HEK293 (cell line): ENCODE data around the gene JAM2.
A peak's percentile ranks its signal among the peaks of the same experiment; 100 is the strongest.

Experiments used
- AEBP2 ChIP-seq: fragments of 450-650 bp; formaldehyde crosslinking; IDR thresholded peaks from 2 replicates; pipeline ENCODE4 v1.5.1; 2016; ENCODE audit warnings: missing biosample characterization, missing genetic modification characterization, borderline replicate concordance
- ELK4 ChIP-seq: IDR thresholded peaks from 2 replicates; pipeline ENCODE4 v1.6.1; 2011; ENCODE audit warnings: mild to moderate bottlenecking, low read depth, low read length, borderline replicate concordance
- HOXC10 ChIP-seq: sonication (generic); formaldehyde crosslinking; IDR thresholded peaks from 2 replicates; pipeline ENCODE4 v1.8.1; 2023; ENCODE audit warnings: mild to moderate bottlenecking, missing genetic modification reagents
- KLF16 ChIP-seq: fragments of 450-650 bp; formaldehyde crosslinking; IDR thresholded peaks from 2 replicates; pipeline ENCODE4 v1.5.1; 2017; ENCODE audit warnings: missing biosample characterization, missing genetic modification characterization
- MEIS1 ChIP-seq: sonication (generic); formaldehyde crosslinking; IDR thresholded peaks from 2 replicates; pipeline ENCODE4 v1.8.1; 2022; ENCODE audit warnings: missing genetic modification reagents, mild to moderate bottlenecking, borderline replicate concordance
- OSR2 ChIP-seq: fragments of 450-650 bp; formaldehyde crosslinking; IDR thresholded peaks from 2 replicates; pipeline ENCODE4 v1.5.1; 2016; ENCODE audit warnings: missing biosample characterization, missing genetic modification characterization
- SP3 ChIP-seq: fragments of 450-650 bp; formaldehyde crosslinking; IDR thresholded peaks from 2 replicates; pipeline ENCODE4 v1.5.1; 2016; ENCODE audit warnings: missing biosample characterization, missing genetic modification characterization
- YY2 ChIP-seq: fragments of 450-650 bp; formaldehyde crosslinking; IDR thresholded peaks from 2 replicates; pipeline ENCODE4 v1.5.1; 2016; ENCODE audit warnings: missing biosample characterization, missing genetic modification characterization
- ZBTB17 ChIP-seq: fragments of 450-650 bp; formaldehyde crosslinking; IDR thresholded peaks from 2 replicates; pipeline ENCODE4 v1.5.1; 2016; ENCODE audit warnings: missing biosample characterization, missing genetic modification characterization
- ZFHX2 ChIP-seq: fragments of 450-650 bp; formaldehyde crosslinking; conservative IDR thresholded peaks from 2 replicates; pipeline ENCODE4 v1.5.1; 2016; ENCODE audit warnings: missing biosample characterization, missing genetic modification characterization
- ZFP69B ChIP-seq: fragments of 450-650 bp; formaldehyde crosslinking; IDR thresholded peaks from 2 replicates; pipeline ENCODE4 v1.5.1; 2016; ENCODE audit warnings: missing biosample characterization, missing genetic modification characterization
- ZNF292 ChIP-seq: fragments of 450-650 bp; formaldehyde crosslinking; IDR thresholded peaks from 2 replicates; pipeline ENCODE4 v1.5.1; 2016; ENCODE audit warnings: low read depth, missing biosample characterization, missing genetic modification characterization, borderline replicate concordance
- ZNF302 ChIP-seq: fragments of 450-650 bp; formaldehyde crosslinking; IDR thresholded peaks from 2 replicates; pipeline ENCODE4 v1.5.1; 2016; ENCODE audit warnings: missing biosample characterization, missing genetic modification characterization, low read depth
- ZNF324 ChIP-seq: fragments of 450-650 bp; formaldehyde crosslinking; IDR thresholded peaks from 2 replicates; pipeline ENCODE4 v1.5.1; 2016; ENCODE audit warnings: missing biosample characterization, missing genetic modification characterization
- ZNF350 ChIP-seq: fragments of 450-650 bp; formaldehyde crosslinking; IDR thresholded peaks from 2 replicates; pipeline ENCODE4 v1.5.0; 2017; ENCODE audit warnings: missing biosample characterization, mild to moderate bottlenecking, missing genetic modification characterization
- ZNF433 ChIP-seq: fragments of 450-650 bp; formaldehyde crosslinking; IDR thresholded peaks from 2 replicates; pipeline ENCODE4 v1.5.1; 2016; ENCODE audit warnings: missing biosample characterization, missing genetic modification characterization, low read depth
- ZNF510 ChIP-seq: fragments of 450-650 bp; formaldehyde crosslinking; IDR thresholded peaks from 2 replicates; pipeline ENCODE4 v1.5.1; 2018; ENCODE audit warnings: mild to moderate bottlenecking, missing genetic modification characterization, missing biosample characterization; ENCODE audit not compliant: insufficient replicate concordance
- ZNF521 ChIP-seq: fragments of 450-650 bp; formaldehyde crosslinking; IDR thresholded peaks from 2 replicates; pipeline ENCODE4 v1.5.1; 2017; ENCODE audit warnings: missing biosample characterization, mild to moderate bottlenecking, missing genetic modification characterization
- ZNF549 ChIP-seq: fragments of 450-650 bp; IDR thresholded peaks from 2 replicates; pipeline ENCODE4 v1.5.1; 2018; ENCODE audit warnings: missing biosample characterization, missing genetic modification characterization, mild to moderate bottlenecking, inconsistent platforms, moderate library complexity
- ZNF621 ChIP-seq: fragments of 450-650 bp; formaldehyde crosslinking; IDR thresholded peaks from 2 replicates; pipeline ENCODE4 v1.5.1; 2017; ENCODE audit warnings: missing biosample characterization, missing genetic modification characterization
- ZNF624 ChIP-seq: fragments of 450-650 bp; formaldehyde crosslinking; IDR thresholded peaks from 2 replicates; pipeline ENCODE4 v1.5.1; 2017; ENCODE audit warnings: missing biosample characterization, missing genetic modification characterization
- ZNF645 ChIP-seq: fragments of 450-650 bp; formaldehyde crosslinking; IDR thresholded peaks from 2 replicates; pipeline ENCODE4; 2016; ENCODE audit warnings: missing biosample characterization, missing genetic modification characterization
- ZNF677 ChIP-seq: fragments of 450-650 bp; IDR thresholded peaks from 2 replicates; pipeline ENCODE4 v1.5.0; 2018; ENCODE audit warnings: missing biosample characterization, mild to moderate bottlenecking, missing genetic modification characterization, moderate library complexity
- ZNF701 ChIP-seq: fragments of 450-650 bp; formaldehyde crosslinking; IDR thresholded peaks from 2 replicates; pipeline ENCODE4 v1.5.1; 2016; ENCODE audit warnings: missing biosample characterization, missing genetic modification characterization
- ZNF792 ChIP-seq: fragments of 450-650 bp; formaldehyde crosslinking; IDR thresholded peaks from 2 replicates; pipeline ENCODE4 v1.5.1; 2016; ENCODE audit warnings: missing biosample characterization, missing genetic modification characterization
- ZSCAN16 ChIP-seq: fragments of 450-650 bp; formaldehyde crosslinking; IDR thresholded peaks from 2 replicates; pipeline ENCODE4 v1.5.1; 2016; ENCODE audit warnings: missing biosample characterization, missing genetic modification characterization
- ZSCAN23 ChIP-seq: fragments of 450-650 bp; formaldehyde crosslinking; IDR thresholded peaks from 2 replicates; pipeline ENCODE4 v1.5.1; 2016; ENCODE audit warnings: missing biosample characterization, missing genetic modification characterization
- TF ChIP-seq, protein P1 (sequence below): fragments of 450-650 bp; formaldehyde crosslinking; IDR thresholded peaks from 2 replicates; pipeline ENCODE4 v1.5.1; 2016; ENCODE audit warnings: missing biosample characterization, missing genetic modification characterization
- TF ChIP-seq, protein P2 (sequence below): fragments of 450-650 bp; formaldehyde crosslinking; IDR thresholded peaks from 2 replicates; pipeline ENCODE4 v1.5.0; 2017; ENCODE audit warnings: missing biosample characterization, missing genetic modification characterization, borderline replicate concordance

Gene JAM2

DNA sequence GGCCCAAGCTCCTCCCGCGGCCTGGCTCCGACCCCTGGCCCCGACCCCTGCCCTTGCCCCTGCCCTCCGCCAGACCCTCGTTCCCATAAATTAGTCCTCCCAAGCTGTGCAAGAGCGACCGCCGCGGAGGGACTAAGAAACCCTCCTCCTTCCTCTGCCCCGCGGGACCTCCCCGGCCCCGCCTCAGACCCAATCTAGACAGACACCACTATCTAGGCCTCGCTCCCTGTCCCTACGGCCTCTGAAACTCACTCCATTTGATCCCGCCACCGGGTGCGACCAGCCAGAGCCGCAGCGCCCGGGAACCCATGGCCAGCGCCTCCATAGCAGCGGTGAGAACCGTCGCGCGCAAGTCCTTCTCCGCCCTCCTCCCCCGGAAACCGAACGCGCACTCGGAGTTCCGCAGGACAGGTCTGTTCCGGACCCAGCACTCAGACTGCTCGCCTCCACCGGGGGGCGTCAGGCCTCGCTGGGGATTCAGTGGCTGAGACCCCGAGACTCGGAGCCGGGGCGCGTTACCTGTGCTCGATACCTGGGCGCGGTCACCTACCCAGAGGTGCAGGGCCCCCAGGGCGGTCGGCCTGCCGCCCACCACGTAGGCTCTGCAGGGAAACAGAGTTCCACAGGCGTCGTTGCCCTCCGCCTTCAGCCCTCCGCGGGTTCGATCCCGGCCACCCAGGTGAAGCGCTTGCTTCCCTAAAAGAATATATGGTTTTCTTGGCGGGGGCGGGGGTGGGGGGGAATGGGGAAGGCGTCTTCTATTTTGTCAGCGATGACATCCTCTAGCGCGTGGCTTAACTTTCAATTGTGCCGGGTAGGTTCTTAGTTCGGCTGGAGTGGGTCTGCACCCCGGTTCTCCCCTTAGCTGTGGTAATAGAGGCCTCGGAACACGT, 31.7 kb upstream of the JAM2 start, which contains the start of gene MRPL39 (continued):
- TF ChIP-seq ZSCAN16 (0 out of 2 replicates have a peak, but pooled peaks have one; percentile 20), ZNF549 (no peak), ZFHX2 (tag by site-specific recombination) (peak; percentile 77), ZNF677 (no peak), ZNF792 (tag by site-specific recombination) (no peak), ZNF292 (tag by site-specific recombination) (no peak), KLF16 (tag by site-specific recombination) (peak; percentile 97), MEIS1 (CRISPR knock-in tag) (0 out of 2 replicates have a peak, but pooled peaks have one; percentile 15), ZNF350 (tag by site-specific recombination) (no peak), HOXC10 (no peak; the same call in 1 of the 2 replicates), ZBTB17 (tag by site-specific recombination) (peak; percentile 98), ZNF433 (no peak), SP3 (tag by site-specific recombination) (peak; percentile 87), YY2 (peak; percentile 94), ZNF324 (peak; percentile 99), ZNF621 (tag by site-specific recombination) (no peak), ZNF701 (no peak), ZFP69B (tag by site-specific recombination) (peak; percentile 67), OSR2 (tag by site-specific recombination) (peak; percentile 52), ZNF624 (tag by site-specific recombination) (0 out of 2 replicates have a peak, but pooled peaks have one; percentile 60), AEBP2 (tag by site-specific recombination) (no peak), ZNF510 (tag by site-specific recombination) (no peak), ZSCAN23 (peak; percentile 98), ZNF521 (tag by site-specific recombination) (no peak), ZNF302 (tag by site-specific recombination) (no peak), ZNF645 (tag by site-specific recombination) (no peak), ELK4 (no peak)
- TF ChIP-seq, protein P1, sequence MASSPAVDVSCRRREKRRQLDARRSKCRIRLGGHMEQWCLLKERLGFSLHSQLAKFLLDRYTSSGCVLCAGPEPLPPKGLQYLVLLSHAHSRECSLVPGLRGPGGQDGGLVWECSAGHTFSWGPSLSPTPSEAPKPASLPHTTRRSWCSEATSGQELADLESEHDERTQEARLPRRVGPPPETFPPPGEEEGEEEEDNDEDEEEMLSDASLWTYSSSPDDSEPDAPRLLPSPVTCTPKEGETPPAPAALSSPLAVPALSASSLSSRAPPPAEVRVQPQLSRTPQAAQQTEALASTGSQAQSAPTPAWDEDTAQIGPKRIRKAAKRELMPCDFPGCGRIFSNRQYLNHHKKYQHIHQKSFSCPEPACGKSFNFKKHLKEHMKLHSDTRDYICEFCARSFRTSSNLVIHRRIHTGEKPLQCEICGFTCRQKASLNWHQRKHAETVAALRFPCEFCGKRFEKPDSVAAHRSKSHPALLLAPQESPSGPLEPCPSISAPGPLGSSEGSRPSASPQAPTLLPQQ (tag by site-specific recombination), result peak; percentile 93
- TF ChIP-seq, protein P2, sequence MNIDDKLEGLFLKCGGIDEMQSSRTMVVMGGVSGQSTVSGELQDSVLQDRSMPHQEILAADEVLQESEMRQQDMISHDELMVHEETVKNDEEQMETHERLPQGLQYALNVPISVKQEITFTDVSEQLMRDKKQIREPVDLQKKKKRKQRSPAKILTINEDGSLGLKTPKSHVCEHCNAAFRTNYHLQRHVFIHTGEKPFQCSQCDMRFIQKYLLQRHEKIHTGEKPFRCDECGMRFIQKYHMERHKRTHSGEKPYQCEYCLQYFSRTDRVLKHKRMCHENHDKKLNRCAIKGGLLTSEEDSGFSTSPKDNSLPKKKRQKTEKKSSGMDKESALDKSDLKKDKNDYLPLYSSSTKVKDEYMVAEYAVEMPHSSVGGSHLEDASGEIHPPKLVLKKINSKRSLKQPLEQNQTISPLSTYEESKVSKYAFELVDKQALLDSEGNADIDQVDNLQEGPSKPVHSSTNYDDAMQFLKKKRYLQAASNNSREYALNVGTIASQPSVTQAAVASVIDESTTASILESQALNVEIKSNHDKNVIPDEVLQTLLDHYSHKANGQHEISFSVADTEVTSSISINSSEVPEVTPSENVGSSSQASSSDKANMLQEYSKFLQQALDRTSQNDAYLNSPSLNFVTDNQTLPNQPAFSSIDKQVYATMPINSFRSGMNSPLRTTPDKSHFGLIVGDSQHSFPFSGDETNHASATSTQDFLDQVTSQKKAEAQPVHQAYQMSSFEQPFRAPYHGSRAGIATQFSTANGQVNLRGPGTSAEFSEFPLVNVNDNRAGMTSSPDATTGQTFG, result no peak
